Activated naive CD4-positive, alpha-beta T cell treated with anti-CD3 and anti-CD28 coated beads, Interleukin-2, amount 50 U/mL, for 24 hours (primary cell): ENCODE data around the gene BCAS3.

ENCODE experiments used
- H3K27ac Mint-ChIP-seq: one replicate; pipeline ENCODE4 v1.8.0; 2021; ENCODE audit warnings: mild to moderate bottlenecking, mixed read lengths
- H3K27me3 Mint-ChIP-seq: one replicate; pipeline ENCODE4 v1.8.0; 2021; ENCODE audit warnings: mixed read lengths
- H3K36me3 Mint-ChIP-seq: one replicate; pipeline ENCODE4 v1.8.0; 2021; ENCODE audit warnings: mixed read lengths
- H3K4me1 Mint-ChIP-seq: one replicate; pipeline ENCODE4 v1.8.0; 2021; ENCODE audit warnings: mixed read lengths
- H3K4me3 Mint-ChIP-seq: one replicate; pipeline ENCODE4 v1.8.0; 2021; ENCODE audit warnings: mild to moderate bottlenecking, mixed read lengths
- H3K9me3 Mint-ChIP-seq: one replicate; pipeline ENCODE4 v1.8.0; 2021; ENCODE audit warnings: mixed read lengths

The BCAS3 gene

DNA sequence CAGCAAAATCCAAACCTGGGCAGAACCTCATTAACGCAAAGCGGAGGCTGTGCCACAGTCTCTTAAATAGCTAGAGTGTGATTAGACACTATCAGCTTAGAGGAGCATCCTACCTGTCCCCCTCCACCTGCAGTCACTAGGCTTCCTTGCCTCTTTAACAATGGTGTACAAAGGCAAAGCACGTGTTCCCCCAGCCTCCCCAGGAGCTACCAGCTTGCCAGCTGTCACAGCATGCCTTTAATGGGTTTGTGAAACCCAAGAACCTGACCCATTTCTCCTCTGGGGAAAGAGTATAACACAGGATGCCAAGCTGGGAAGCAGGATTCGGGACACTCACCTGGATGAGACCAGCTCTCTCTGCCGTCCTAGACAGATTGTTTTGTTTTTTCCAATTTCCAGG lies 684.7 kb downstream of the BCAS3 start:
- Mint-ChIP-seq H3K4me3 (no peak overlapping the region), H3K27ac (no peak overlapping the region), H3K9me3 (no peaks in the 10 kb centered on the region), H3K4me1 (no peaks in the 10 kb centered on the region), H3K36me3 (no peaks in the 10 kb centered on the region), H3K27me3 (no peaks in the 10 kb centered on the region)

DNA sequence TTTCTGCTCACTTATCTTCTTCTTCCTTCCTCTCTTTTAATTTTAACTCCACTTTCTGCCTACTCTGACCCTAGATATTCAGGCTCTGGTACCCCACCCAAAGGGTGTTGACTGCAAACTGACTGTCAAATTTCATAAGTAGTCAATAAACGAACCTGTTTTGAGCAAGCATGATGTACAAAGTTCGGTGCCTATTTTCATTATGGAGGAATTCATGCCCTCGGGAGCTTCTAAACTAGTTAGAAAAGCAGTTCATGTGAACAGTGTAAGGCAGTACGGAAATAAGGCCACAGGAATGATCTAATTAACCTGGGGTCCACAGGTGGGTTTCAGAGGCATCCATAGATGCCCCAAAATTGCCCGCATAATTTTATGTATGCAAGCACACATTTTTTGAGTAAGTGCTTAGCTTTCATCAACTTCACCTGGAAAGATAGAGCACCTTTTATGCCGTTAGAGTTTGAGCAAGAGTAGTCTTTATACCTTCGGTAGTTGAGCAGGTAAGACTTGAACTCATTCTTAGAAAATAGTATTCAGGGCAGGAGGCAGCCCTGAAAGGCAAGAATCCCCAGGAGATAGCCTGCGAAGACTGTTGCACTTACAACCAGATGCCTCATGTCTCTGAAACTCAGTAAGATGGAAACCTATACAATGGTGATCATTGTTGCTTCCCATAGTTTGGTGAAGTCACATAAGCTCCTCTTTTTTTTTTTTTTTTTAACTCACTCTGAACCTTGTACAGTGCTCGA lies 685.4 kb downstream of the BCAS3 start:
- Mint-ChIP-seq H3K4me1 (no peaks in the 10 kb centered on the region), H3K36me3 (no peaks in the 10 kb centered on the region), H3K27me3 (no peaks in the 10 kb centered on the region), H3K9me3 (no peaks in the 10 kb centered on the region), H3K27ac (no peak overlapping the region), H3K4me3 (no peak overlapping the region)

GRCh38 chr17:61363601-61364462 lies 686.2 kb downstream of the BCAS3 start:
- H3K27ac Mint-ChIP-seq, result no peak overlapping the region
- H3K4me3 Mint-ChIP-seq, result no peak overlapping the region
- H3K27me3 Mint-ChIP-seq, result no peaks in the 10 kb centered on the region
- H3K36me3 Mint-ChIP-seq, result no peaks in the 10 kb centered on the region
- no peaks in the 10 kb centered on the region for H3K9me3 Mint-ChIP-seq
- H3K4me1 Mint-ChIP-seq, result no peaks in the 10 kb centered on the region

DNA sequence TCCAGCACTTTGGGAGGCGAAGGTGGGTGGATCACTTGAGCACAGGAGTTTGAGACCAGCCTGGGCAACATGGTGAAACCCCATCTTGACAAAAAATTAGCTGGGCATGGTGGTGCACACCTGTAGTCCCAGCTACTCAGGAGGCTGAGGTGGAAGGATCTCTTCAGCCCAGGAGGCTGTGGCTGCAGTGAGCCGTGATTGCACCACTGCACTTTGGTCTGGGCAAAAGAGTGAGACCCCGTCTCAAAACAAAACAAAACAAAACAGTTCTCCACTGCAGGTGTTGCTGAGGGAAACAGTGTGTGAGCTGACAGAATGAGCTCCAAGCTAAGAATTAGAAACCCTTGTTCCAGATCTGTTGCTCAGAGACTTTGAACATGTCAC lies 686.8 kb downstream of the BCAS3 start:
- no peaks in the 10 kb centered on the region for H3K36me3 Mint-ChIP-seq
- no peaks in the 10 kb centered on the region for H3K27me3 Mint-ChIP-seq
- no peak overlapping the region for H3K4me3 Mint-ChIP-seq
- no peak overlapping the region for H3K27ac Mint-ChIP-seq
- H3K4me1 Mint-ChIP-seq, result no peaks in the 10 kb centered on the region
- H3K9me3 Mint-ChIP-seq, result no peaks in the 10 kb centered on the region

DNA sequence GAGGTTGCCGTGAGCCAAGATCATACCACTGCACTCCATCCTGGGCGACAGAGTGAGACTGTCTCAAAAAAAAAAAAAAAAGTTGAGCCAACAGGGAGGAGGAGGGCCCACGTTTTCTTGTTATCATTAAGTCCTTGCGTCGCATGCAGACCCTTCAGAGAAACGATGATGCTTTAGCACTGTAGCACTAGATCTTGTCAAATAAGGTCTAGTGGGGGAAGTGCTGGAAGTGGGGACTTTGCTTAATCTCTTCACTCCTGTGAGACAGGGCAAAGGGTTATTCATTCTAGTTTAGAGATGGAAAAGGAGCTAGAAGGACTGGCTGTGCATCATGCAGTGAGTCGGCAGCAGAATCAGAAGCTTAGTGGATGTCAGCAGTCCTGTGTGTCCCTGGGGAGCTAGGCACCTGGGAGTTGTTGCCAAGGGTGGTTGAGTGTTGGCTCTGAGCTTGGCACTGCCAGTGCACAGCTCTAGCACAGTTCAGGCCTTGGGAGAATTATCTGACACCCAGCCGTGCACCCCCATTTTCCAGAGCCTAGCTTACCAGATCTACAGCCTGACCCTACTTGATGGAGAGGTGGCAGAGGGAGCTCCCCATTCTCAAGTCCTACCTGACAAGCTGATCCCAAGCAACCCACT lies 688.5 kb downstream of the BCAS3 start:
- Mint-ChIP-seq H3K4me1 (no peaks in the 10 kb centered on the region), H3K9me3 (no peaks in the 10 kb centered on the region), H3K27ac (no peak overlapping the region), H3K27me3 (no peaks in the 10 kb centered on the region), H3K4me3 (no peak overlapping the region), H3K36me3 (no peaks in the 10 kb centered on the region)

DNA sequence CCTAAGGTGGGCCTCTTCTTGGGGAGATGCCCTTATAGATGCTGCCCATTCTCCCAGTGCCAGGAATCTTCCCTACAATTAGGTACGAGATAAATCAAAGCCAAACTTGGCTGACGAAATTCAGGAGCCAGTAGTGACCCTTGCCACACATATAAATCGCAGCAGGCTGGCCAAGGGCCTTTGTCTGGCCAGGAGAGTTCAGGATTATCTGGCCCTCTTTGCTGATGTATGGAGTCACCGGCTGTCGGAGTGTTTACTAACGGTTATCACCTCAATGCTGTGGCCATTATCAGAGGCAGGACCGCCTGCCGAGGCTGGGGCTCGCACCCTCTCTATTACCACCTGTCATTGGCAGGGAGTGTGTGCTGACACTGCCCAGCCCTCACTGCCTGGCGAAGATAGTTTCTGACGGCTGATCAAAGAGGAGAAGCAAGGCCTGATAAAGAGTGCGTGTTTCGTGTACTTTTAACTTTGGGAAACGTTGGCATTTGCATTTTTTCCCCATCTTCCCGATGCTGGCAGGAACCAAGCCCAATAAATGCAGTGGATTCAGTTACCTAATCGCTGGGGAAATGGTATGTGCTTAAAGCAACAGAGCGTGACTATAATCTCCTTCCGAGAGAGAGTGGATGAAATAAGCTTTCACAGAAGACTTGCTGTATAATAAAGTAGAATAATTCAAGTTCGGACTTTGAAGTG lies 689.2 kb downstream of the BCAS3 start:
- no peaks in the 10 kb centered on the region for H3K36me3 Mint-ChIP-seq
- no peak overlapping the region for H3K27ac Mint-ChIP-seq
- no peaks in the 10 kb centered on the region for H3K27me3 Mint-ChIP-seq
- no peak overlapping the region for H3K4me3 Mint-ChIP-seq
- no peaks in the 10 kb centered on the region for H3K4me1 Mint-ChIP-seq
- H3K9me3 Mint-ChIP-seq, result no peaks in the 10 kb centered on the region

GRCh38 chr17:61368049-61368831 lies 690.6 kb downstream of the BCAS3 start:
- H3K4me1 Mint-ChIP-seq, result no peaks in the 10 kb centered on the region
- no peaks in the 10 kb centered on the region for H3K9me3 Mint-ChIP-seq
- H3K27me3 Mint-ChIP-seq, result no peaks in the 10 kb centered on the region
- no peak overlapping the region for H3K27ac Mint-ChIP-seq
- H3K4me3 Mint-ChIP-seq, result no peak overlapping the region
- no peaks in the 10 kb centered on the region for H3K36me3 Mint-ChIP-seq

- Mint-ChIP-seq H3K4me1 (no peaks in the 10 kb centered on the region), H3K4me3 (no peak overlapping the region), H3K9me3 (no peaks in the 10 kb centered on the region), H3K36me3 (no peaks in the 10 kb centered on the region), H3K27me3 (no peaks in the 10 kb centered on the region), H3K27ac (no peak overlapping the region)
Measured at GRCh38 chr17:61368832-61369450, 691.3 kb downstream of the BCAS3 start.

GRCh38 chr17:61369751-61370150 lies 692.1 kb downstream of the BCAS3 start:
- Mint-ChIP-seq H3K27ac (no peak overlapping the region), H3K36me3 (no peaks in the 10 kb centered on the region), H3K4me3 (no peak overlapping the region), H3K4me1 (no peaks in the 10 kb centered on the region), H3K27me3 (no peaks in the 10 kb centered on the region), H3K9me3 (no peaks in the 10 kb centered on the region)

- Mint-ChIP-seq H3K27ac (no peak overlapping the region), H3K27me3 (no peaks in the 10 kb centered on the region), H3K4me1 (no peaks in the 10 kb centered on the region)
Measured at GRCh38 chr17:61371179-61371578, 693.5 kb downstream of the BCAS3 start.

DNA sequence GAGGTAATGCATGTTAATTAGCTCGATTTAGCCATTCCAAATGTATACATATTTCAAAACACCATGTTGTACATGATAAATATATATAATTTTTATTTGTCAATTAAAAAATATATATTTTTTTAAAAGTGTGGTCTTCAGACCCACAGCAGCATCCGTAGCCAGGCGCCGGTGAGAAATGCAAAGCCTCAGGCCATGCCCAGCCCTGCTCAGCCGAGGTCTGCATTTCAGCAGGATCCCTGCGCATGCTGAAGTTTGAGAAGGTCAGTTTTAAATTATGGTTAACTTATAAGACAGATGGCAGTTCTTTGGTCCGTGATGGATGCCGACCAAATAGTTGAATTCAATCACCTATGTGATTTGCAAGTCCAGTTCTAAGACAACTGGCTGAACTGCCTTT lies 694.0 kb downstream of the BCAS3 start:
- Mint-ChIP-seq H3K4me3 (no peak overlapping the region), H3K4me1 (no peaks in the 10 kb centered on the region)

More at GRCh38 chr17:61371179-61371578, 693.5 kb downstream of the BCAS3 start:
- H3K4me3 Mint-ChIP-seq, result no peak overlapping the region
- no peaks in the 10 kb centered on the region for H3K9me3 Mint-ChIP-seq
- H3K36me3 Mint-ChIP-seq, result no peaks in the 10 kb centered on the region

DNA sequence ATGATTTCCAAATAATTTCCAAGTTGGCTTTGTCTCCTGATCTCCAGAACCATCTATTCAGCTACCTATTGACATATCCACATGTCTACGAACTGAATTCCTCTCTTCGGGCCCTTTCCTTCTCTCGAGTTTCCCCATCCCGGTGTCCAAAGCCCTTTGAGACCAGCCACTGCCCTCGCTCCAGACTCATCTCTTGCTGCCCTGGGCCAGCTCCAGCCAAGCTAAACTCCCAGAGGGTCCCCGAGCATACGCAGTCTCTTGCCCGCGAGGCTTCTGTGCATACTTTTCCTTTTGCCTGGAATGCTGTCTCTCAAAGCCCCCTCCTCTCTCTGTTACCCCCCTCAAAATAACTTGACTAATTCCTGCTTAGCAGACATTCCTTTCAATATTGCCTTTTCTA lies 694.8 kb downstream of the BCAS3 start:
- Mint-ChIP-seq H3K9me3 (no peaks in the 10 kb centered on the region), H3K4me1 (no peaks in the 10 kb centered on the region), H3K4me3 (no peak overlapping the region), H3K36me3 (no peaks in the 10 kb centered on the region), H3K27ac (no peak overlapping the region), H3K27me3 (no peaks in the 10 kb centered on the region)

More for the DNA sequence above, 694.0 kb downstream of the BCAS3 start:
- Mint-ChIP-seq H3K27ac (no peak overlapping the region), H3K27me3 (no peaks in the 10 kb centered on the region), H3K9me3 (no peaks in the 10 kb centered on the region), H3K36me3 (no peaks in the 10 kb centered on the region)

GRCh38 chr17:61376931-61377838 lies 699.5 kb downstream of the BCAS3 start:
- peaks cover 4% of the 10 kb centered on the region for H3K36me3 Mint-ChIP-seq
- no peaks in the 10 kb centered on the region for H3K9me3 Mint-ChIP-seq
- no peaks in the 10 kb centered on the region for H3K4me1 Mint-ChIP-seq
- no peak overlapping the region for H3K4me3 Mint-ChIP-seq
- H3K27me3 Mint-ChIP-seq, result no peaks in the 10 kb centered on the region
- no peak overlapping the region for H3K27ac Mint-ChIP-seq
